Measurements from ENCODE around the gene HHAT. TPM values are rescaled to one million over a fixed set of nuclear protein-coding genes. Genes with fewer than 3 reads are reported as not detected.

Gene HHAT
- total and polyA plus RNA-seq, 2 of the 4 experiments (the other 2 are of a cell fraction) = 1.7 to 2.5 TPM

DNA sequence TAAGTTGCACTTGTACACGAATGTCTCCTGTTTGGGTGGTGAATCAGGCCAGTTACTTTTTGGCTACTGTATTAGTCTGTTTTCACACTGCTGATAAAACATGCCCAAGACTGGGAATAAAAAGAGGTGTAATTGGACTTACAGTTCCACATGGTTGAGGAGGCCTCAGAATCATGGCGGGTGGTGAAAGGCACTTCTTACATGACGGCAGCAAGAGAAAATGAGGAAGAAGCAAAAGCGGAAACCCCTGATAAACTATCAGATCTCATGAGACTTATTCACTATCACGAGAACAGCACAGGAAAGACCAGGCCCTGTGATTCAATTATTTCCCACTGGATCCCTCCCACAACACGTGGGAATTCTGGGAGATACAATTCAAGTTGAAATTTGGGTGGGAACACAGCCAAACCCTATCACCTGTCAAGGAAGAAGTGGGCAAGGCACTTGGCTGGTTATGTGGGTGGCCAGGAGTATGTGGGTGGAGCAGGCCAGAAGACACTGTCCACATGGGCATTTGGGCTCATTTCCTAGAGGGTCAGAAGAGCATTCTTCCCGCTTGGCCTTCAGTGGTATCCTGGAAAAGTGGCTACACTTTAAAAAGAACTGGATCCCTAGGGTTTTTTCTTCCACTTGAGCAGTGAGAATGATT lies 228.8 kb downstream of the HHAT start:
- in situ Hi-C loops (cut with MboI; ENCODE audit: low sequenced_read_pairs) (no loop called here), intact Hi-C loops (cut with micrococcal nuclease) (no loop called here), dilution Hi-C loops (cut with HindIII; ENCODE audit: low sequenced_read_pairs, unreplicated experiment) (no loop called here)
- no peak overlapping the region for H2AK9ac ChIP-seq (replicated peaks; ENCODE audit: low read depth, low read length, poor library complexity)
- no peak overlapping the region for H3K18ac ChIP-seq (ENCODE audit: low read depth, low read length)
- H3K9me3 ChIP-seq (ENCODE audit: control insufficient read depth, insufficient read depth, low read length) = no peaks in the 10 kb centered on the region
- no peaks in the 10 kb centered on the region for H3K79me1 ChIP-seq (ENCODE audit: low read depth in 1 of 2, low read length in 2 of 2)
- no peak overlapping the region for H3K23ac ChIP-seq (ENCODE audit: low read depth, low read length)
- no peak overlapping the region for H3K4ac ChIP-seq (ENCODE audit: low read depth, low read length)
- H3K14ac ChIP-seq (replicated peaks; ENCODE audit: low read depth, low read length) = no peak overlapping the region
- H3K4me1 ChIP-seq (ENCODE audit: control insufficient read depth, insufficient read depth, low read length) = no peaks in the 10 kb centered on the region
- no peaks in the 10 kb centered on the region for H4K20me1 ChIP-seq (ENCODE audit: insufficient read depth, low read length)
- no TSS peak for BruUV-seq (replicated peaks)
- H2BK5ac ChIP-seq (ENCODE audit: low read depth, low read length, poor library complexity, severe bottlenecking) = no peak overlapping the region
- ChIA-PET POLR2A (ENCODE audit: unreplicated experiment) (no interaction called here), CTCF (no interaction called here)
- no peak overlapping the region for H3K4me2 ChIP-seq (ENCODE audit: low read depth, low read length)
- no peak overlapping the region for H3K27ac ChIP-seq (ENCODE audit: insufficient read depth, low read length)
- H3K4me3 ChIP-seq (ENCODE audit: insufficient read depth, low read depth, low read length) = no peak overlapping the region
- no peaks in the 10 kb centered on the region for H3K9me1 ChIP-seq (ENCODE audit: insufficient read depth, low read length)
- no peak overlapping the region for H3K9ac ChIP-seq (ENCODE audit: low read depth, low read length)
- no peaks in the 10 kb centered on the region; the same call in 1 of the 2 replicates for H3K27me3 ChIP-seq (ENCODE audit: control insufficient read depth, insufficient read depth, low read length)
- H2AK5ac ChIP-seq (ENCODE audit: low read depth, low read length) = no peak overlapping the region
- no peak overlapping the region for H2BK15ac ChIP-seq (ENCODE audit: low read depth, low read length)
- H2BK120ac ChIP-seq (ENCODE audit: low read depth, low read length) = no peak overlapping the region
- H2BK20ac ChIP-seq (ENCODE audit: low read depth, low read length) = no peak overlapping the region
- H3K36me3 ChIP-seq (ENCODE audit: control insufficient read depth, insufficient read depth, low read length) = no peaks in the 10 kb centered on the region
- H4K8ac ChIP-seq (ENCODE audit: low read depth in 2 of 2, low read length in 2 of 2) = no peak overlapping the region
- TF ChIP-seq CEBPB (IDR thresholded peaks at IDR 0.05; ENCODE audit: low read depth, low read length) (no peak), RFX5 (IDR thresholded peaks at IDR 0.05; ENCODE audit: low read depth, low read length) (no peak), POLR2A (IDR thresholded peaks at IDR 0.05; ENCODE audit: low read depth, low read length) (no peak), FOS (IDR thresholded peaks at IDR 0.05; ENCODE audit: low read depth, low read length) (no peak), MAFK (IDR thresholded peaks at IDR 0.05; ENCODE audit: low read depth, low read length) (no peak), NFE2L2 (IDR thresholded peaks at IDR 0.05; ENCODE audit: low read depth, low read length) (no peak), SMC3 (IDR thresholded peaks at IDR 0.05; ENCODE audit: low read depth, low read length) (no peak), RCOR1 (IDR thresholded peaks at IDR 0.05; ENCODE audit: insufficient replicate concordance, low read length) (no peak), CHD1 (IDR thresholded peaks at IDR 0.05; ENCODE audit: low read depth, low read length) (no peak), RAD21 (IDR thresholded peaks at IDR 0.05; ENCODE audit: low read length) (no peak), MAZ (IDR thresholded peaks at IDR 0.05; ENCODE audit: borderline replicate concordance, low read depth, low read length) (no peak), BHLHE40 (IDR thresholded peaks at IDR 0.05; ENCODE audit: low read depth, low read length) (no peak), MXI1 (IDR thresholded peaks at IDR 0.05; ENCODE audit: borderline replicate concordance, low read depth, low read length) (no peak)
- TF ChIP-seq, protein P1, sequence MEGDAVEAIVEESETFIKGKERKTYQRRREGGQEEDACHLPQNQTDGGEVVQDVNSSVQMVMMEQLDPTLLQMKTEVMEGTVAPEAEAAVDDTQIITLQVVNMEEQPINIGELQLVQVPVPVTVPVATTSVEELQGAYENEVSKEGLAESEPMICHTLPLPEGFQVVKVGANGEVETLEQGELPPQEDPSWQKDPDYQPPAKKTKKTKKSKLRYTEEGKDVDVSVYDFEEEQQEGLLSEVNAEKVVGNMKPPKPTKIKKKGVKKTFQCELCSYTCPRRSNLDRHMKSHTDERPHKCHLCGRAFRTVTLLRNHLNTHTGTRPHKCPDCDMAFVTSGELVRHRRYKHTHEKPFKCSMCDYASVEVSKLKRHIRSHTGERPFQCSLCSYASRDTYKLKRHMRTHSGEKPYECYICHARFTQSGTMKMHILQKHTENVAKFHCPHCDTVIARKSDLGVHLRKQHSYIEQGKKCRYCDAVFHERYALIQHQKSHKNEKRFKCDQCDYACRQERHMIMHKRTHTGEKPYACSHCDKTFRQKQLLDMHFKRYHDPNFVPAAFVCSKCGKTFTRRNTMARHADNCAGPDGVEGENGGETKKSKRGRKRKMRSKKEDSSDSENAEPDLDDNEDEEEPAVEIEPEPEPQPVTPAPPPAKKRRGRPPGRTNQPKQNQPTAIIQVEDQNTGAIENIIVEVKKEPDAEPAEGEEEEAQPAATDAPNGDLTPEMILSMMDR (conservative IDR thresholded peaks at IDR 0.05; ENCODE audit: low read depth, low read length) = no peak
- TF ChIP-seq, protein P2, sequence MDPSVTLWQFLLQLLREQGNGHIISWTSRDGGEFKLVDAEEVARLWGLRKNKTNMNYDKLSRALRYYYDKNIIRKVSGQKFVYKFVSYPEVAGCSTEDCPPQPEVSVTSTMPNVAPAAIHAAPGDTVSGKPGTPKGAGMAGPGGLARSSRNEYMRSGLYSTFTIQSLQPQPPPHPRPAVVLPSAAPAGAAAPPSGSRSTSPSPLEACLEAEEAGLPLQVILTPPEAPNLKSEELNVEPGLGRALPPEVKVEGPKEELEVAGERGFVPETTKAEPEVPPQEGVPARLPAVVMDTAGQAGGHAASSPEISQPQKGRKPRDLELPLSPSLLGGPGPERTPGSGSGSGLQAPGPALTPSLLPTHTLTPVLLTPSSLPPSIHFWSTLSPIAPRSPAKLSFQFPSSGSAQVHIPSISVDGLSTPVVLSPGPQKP (IDR thresholded peaks at IDR 0.05; ENCODE audit: borderline replicate concordance, low read depth, low read length) = no peak
- TF ChIP-seq, protein P3, sequence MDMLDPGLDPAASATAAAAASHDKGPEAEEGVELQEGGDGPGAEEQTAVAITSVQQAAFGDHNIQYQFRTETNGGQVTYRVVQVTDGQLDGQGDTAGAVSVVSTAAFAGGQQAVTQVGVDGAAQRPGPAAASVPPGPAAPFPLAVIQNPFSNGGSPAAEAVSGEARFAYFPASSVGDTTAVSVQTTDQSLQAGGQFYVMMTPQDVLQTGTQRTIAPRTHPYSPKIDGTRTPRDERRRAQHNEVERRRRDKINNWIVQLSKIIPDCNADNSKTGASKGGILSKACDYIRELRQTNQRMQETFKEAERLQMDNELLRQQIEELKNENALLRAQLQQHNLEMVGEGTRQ (IDR thresholded peaks at IDR 0.05; ENCODE audit: low read depth, low read length) = no peak
- DNase-seq = no peak
- H3K56ac ChIP-seq (ENCODE audit: extremely low read depth, insufficient read depth, low read length) = no peak overlapping the region
- H2AFZ ChIP-seq (replicated peaks; ENCODE audit: low read length, poor library complexity) = no peak overlapping the region
- H4K91ac ChIP-seq (ENCODE audit: insufficient read depth, low read depth, low read length) = no peak overlapping the region
- WGBS, 2 experiments (ENCODE audit: extremely low coverage in 2 of 2, insufficient read length in 1 of 2) = no CpG with 5 or more reads among the region's 7 CpGs
- no peak overlapping the region for H4K5ac ChIP-seq (ENCODE audit: low read depth, low read length)
- ATAC-seq (ENCODE audit: low read depth) = no peak
